Tibial nerve (tissue), 4 donors: ENCODE data around the gene POLR3F.

Experiments used
- EP300 ChIP-seq, 2 donors: sonication (generic); formaldehyde crosslinking; IDR thresholded peaks; one replicate each; pipeline ENCODE4 v1.6.1; 2017; ENCODE audit warnings: antibody characterized with exemption in 2 of 2, mild to moderate bottlenecking in 1 of 2
- TF ChIP-seq, protein P1 (sequence below), 5 experiments: fragments of 200-600 bp in 3 of 5; fragments of 450-650 bp in 2 of 5; sonication (generic) in 3 of 5; IDR thresholded peaks; one replicate each; pipeline ENCODE4 v1.5.1; 2016 to 2019; ENCODE audit warnings: antibody characterized with exemption in 5 of 5, mild to moderate bottlenecking in 3 of 5, moderate library complexity in 2 of 5

DNA sequence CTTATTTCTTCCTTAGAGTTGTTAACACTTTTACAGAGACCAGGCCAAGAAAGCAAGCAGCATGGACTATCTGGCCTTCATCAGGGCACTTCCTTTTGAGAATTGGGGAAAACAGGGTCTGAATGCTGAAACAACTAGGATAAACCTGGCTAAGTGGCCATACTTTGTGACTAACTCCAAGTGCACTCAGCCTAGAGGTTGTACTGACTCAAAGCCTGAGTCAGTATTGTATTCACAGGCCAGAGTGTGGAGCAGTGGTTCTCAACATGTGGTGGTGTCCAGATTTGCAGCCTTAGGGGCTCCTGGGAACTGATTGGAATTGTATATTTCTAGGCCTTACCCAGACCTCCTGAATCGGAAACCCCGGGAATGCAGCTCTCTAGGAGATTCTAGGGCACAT is 60.6 kb downstream of the POLR3F start:
- TF ChIP-seq, protein P1, sequence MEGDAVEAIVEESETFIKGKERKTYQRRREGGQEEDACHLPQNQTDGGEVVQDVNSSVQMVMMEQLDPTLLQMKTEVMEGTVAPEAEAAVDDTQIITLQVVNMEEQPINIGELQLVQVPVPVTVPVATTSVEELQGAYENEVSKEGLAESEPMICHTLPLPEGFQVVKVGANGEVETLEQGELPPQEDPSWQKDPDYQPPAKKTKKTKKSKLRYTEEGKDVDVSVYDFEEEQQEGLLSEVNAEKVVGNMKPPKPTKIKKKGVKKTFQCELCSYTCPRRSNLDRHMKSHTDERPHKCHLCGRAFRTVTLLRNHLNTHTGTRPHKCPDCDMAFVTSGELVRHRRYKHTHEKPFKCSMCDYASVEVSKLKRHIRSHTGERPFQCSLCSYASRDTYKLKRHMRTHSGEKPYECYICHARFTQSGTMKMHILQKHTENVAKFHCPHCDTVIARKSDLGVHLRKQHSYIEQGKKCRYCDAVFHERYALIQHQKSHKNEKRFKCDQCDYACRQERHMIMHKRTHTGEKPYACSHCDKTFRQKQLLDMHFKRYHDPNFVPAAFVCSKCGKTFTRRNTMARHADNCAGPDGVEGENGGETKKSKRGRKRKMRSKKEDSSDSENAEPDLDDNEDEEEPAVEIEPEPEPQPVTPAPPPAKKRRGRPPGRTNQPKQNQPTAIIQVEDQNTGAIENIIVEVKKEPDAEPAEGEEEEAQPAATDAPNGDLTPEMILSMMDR (IDR thresholded peaks at IDR 0.05): no peak
- no peak for TF ChIP-seq EP300 (IDR thresholded peaks at IDR 0.05)
